ENCODE data around the gene BCL3.

The BCL3 gene

GRCh38 chr19:44799627-44800346, 51.3 kb downstream of the BCL3 start:
- H3K27ac Mint-ChIP-seq, result no peak overlapping the region
- H3K36me3 Mint-ChIP-seq (ENCODE audit: low read depth), result no peaks in the 10 kb centered on the region
- peaks cover 17% of the 10 kb centered on the region for H3K4me1 Mint-ChIP-seq (ENCODE audit: low read depth)
- H3K27me3 Mint-ChIP-seq, result no peaks in the 10 kb centered on the region
- H3K4me3 Mint-ChIP-seq, result no peak overlapping the region
- H3K9me3 Mint-ChIP-seq, result no peaks in the 10 kb centered on the region

- H3K27me3 Mint-ChIP-seq, result no peaks in the 10 kb centered on the region
- no peak overlapping the region for H3K27ac Mint-ChIP-seq
- H3K36me3 Mint-ChIP-seq (ENCODE audit: low read depth), result no peaks in the 10 kb centered on the region
- no peaks in the 10 kb centered on the region for H3K9me3 Mint-ChIP-seq
- H3K4me3 Mint-ChIP-seq, result no peak overlapping the region
- H3K4me1 Mint-ChIP-seq (ENCODE audit: low read depth), result peaks cover 17% of the 10 kb centered on the region
These were observed 52.0 kb downstream of the BCL3 start for GRCh38 chr19:44800461-44800860.

- Mint-ChIP-seq H3K4me3 (no peak overlapping the region), H3K27me3 (no peaks in the 10 kb centered on the region), H3K27ac (no peak overlapping the region), H3K36me3 (ENCODE audit: low read depth) (no peaks in the 10 kb centered on the region), H3K4me1 (ENCODE audit: low read depth) (no peaks in the 10 kb centered on the region), H3K9me3 (no peaks in the 10 kb centered on the region)
These were observed 55.2 kb downstream of the BCL3 start for GRCh38 chr19:44803442-44804428.

- H3K27me3 Mint-ChIP-seq, result peaks cover 5% of the 10 kb centered on the region
- no peaks in the 10 kb centered on the region for H3K36me3 Mint-ChIP-seq (ENCODE audit: low read depth)
- no peaks in the 10 kb centered on the region for H3K9me3 Mint-ChIP-seq
- H3K4me3 Mint-ChIP-seq, result no peak overlapping the region
- H3K27ac Mint-ChIP-seq, result no peak overlapping the region
- no peaks in the 10 kb centered on the region for H3K4me1 Mint-ChIP-seq (ENCODE audit: low read depth)
These were observed 57.8 kb downstream of the BCL3 start for GRCh38 chr19:44806291-44806690.

GRCh38 chr19:44807162-44807561, 58.7 kb downstream of the BCL3 start:
- Mint-ChIP-seq H3K4me3 (no peak overlapping the region), H3K9me3 (no peaks in the 10 kb centered on the region), H3K27ac (no peak overlapping the region), H3K4me1 (ENCODE audit: low read depth) (no peaks in the 10 kb centered on the region), H3K27me3 (peaks cover 5% of the 10 kb centered on the region), H3K36me3 (ENCODE audit: low read depth) (no peaks in the 10 kb centered on the region)

- H3K4me3 Mint-ChIP-seq, result no peak overlapping the region
- H3K36me3 Mint-ChIP-seq (ENCODE audit: low read depth), result no peaks in the 10 kb centered on the region
- no peaks in the 10 kb centered on the region for H3K4me1 Mint-ChIP-seq (ENCODE audit: low read depth)
- H3K27me3 Mint-ChIP-seq, result peaks cover 5% of the 10 kb centered on the region
- no peak overlapping the region for H3K27ac Mint-ChIP-seq
- no peaks in the 10 kb centered on the region for H3K9me3 Mint-ChIP-seq
These were observed 59.3 kb downstream of the BCL3 start for GRCh38 chr19:44807652-44808462.

- peaks cover 5% of the 10 kb centered on the region for H3K27me3 Mint-ChIP-seq
- H3K4me3 Mint-ChIP-seq, result no peak within 1 kb of the TSS
- no peaks in the 10 kb centered on the region for H3K9me3 Mint-ChIP-seq
- H3K36me3 Mint-ChIP-seq (ENCODE audit: low read depth), result no peaks in the 10 kb centered on the region
- H3K4me1 Mint-ChIP-seq (ENCODE audit: low read depth), result no peaks in the 10 kb centered on the region
- no peak within 1 kb of the TSS for H3K27ac Mint-ChIP-seq
These were observed 60.2 kb downstream of the BCL3 start, which contains the start of gene BCAM for GRCh38 chr19:44808463-44809371. Gene BCAM, plus strand, starts transcription at chr19:44809103. Its CDS starts 22 bp downstream, at chr19:44809125.

All from stimulated activated naive CD8-positive, alpha-beta T cell treated with anti-CD3 and anti-CD28 coated beads, Interleukin-15, Interleukin-2, amounts not matched to agents 100 ng/mL and 50 ng/mL, for 24 hours (primary cell).